GM18870 (cell line): Measurements from ENCODE around the gene SRSF8.
A peak's percentile ranks its signal among the peaks of the same experiment; 100 is the strongest.
"Not testable (repeated sequence)": the region's sequence is repeated elsewhere in the genome, so short reads cannot be mapped to it uniquely, and the experiment has no call there.

Experiments
- ATAC-seq: cut with Tn5 transposase; IDR thresholded peaks from one replicate; pipeline ENCODE4 v1.9.1; 2021; ENCODE audit warnings: moderate library complexity; ENCODE audit not compliant: unreplicated experiment

Gene SRSF8

GRCh38 chr11:95066716-95067038, at the start of gene SRSF8:
SRSF8 (plus strand) TSS chr11:95066919; CDS start chr11:95067227, 308 bp downstream.
- peak; percentile 36 for ATAC-seq

GRCh38 chr11:95021468-95021867, 45.3 kb upstream of the SRSF8 start:
- ATAC-seq: not testable (repeated sequence)

- ATAC-seq: no peak
Observed at GRCh38 chr11:95024958-95025357, 41.8 kb upstream of the SRSF8 start, which contains the start of gene KDM4E. KDM4E (plus strand) TSS chr11:95025258; CDS start chr11:95025558, 300 bp downstream.

- ATAC-seq: not testable (repeated sequence)
Observed at GRCh38 chr11:95025594-95025993, 41.1 kb upstream of the SRSF8 start.

GRCh38 chr11:95028357-95028756, 38.4 kb upstream of the SRSF8 start:
- no peak for ATAC-seq

- no peak for ATAC-seq
Observed at GRCh38 chr11:95033051-95033450, 33.7 kb upstream of the SRSF8 start.

GRCh38 chr11:95035316-95035715, 31.4 kb upstream of the SRSF8 start:
- no peak for ATAC-seq

- not testable (repeated sequence) for ATAC-seq
Observed at GRCh38 chr11:95037356-95038035, 29.2 kb upstream of the SRSF8 start.

- no peak for ATAC-seq
Observed at GRCh38 chr11:95042239-95042638, 24.5 kb upstream of the SRSF8 start.

GRCh38 chr11:95042906-95043305, 23.8 kb upstream of the SRSF8 start:
- no peak for ATAC-seq

GRCh38 chr11:95044010-95044409, 22.7 kb upstream of the SRSF8 start:
- no peak for ATAC-seq

- ATAC-seq: no peak
Observed at GRCh38 chr11:95045812-95046211, 20.9 kb upstream of the SRSF8 start.

GRCh38 chr11:95049122-95049521, 17.6 kb upstream of the SRSF8 start, which contains the start of gene KDM4F:
KDM4F (plus strand) TSS chr11:95049422.
- ATAC-seq: not testable (repeated sequence)

GRCh38 chr11:95050595-95051202, 16.0 kb upstream of the SRSF8 start:
- ATAC-seq: no peak

- ATAC-seq: no peak
Observed at GRCh38 chr11:95054356-95054755, 12.4 kb upstream of the SRSF8 start.

- peak; percentile 97 for ATAC-seq
Observed at GRCh38 chr11:95055283-95055897, 11.3 kb upstream of the SRSF8 start.

GRCh38 chr11:95057959-95058358, 8.8 kb upstream of the SRSF8 start:
- no peak for ATAC-seq

GRCh38 chr11:95058621-95059020, 8.1 kb upstream of the SRSF8 start:
- no peak for ATAC-seq

GRCh38 chr11:95059046-95059445, 7.7 kb upstream of the SRSF8 start:
- no peak for ATAC-seq

GRCh38 chr11:95065336-95065735, 1.4 kb upstream of the SRSF8 start:
- ATAC-seq: no peak

GRCh38 chr11:95067039-95067840, 521 bp downstream of the SRSF8 start:
- peak; percentile 49 for ATAC-seq
